ENCODE data around the gene NSDHL. TPM values are rescaled to one million over a fixed set of nuclear protein-coding genes. Genes with fewer than 3 reads are reported as not detected.

The NSDHL gene
- total RNA-seq, 1 experiment from 2014 or later, result 22.1 TPM

DNA sequence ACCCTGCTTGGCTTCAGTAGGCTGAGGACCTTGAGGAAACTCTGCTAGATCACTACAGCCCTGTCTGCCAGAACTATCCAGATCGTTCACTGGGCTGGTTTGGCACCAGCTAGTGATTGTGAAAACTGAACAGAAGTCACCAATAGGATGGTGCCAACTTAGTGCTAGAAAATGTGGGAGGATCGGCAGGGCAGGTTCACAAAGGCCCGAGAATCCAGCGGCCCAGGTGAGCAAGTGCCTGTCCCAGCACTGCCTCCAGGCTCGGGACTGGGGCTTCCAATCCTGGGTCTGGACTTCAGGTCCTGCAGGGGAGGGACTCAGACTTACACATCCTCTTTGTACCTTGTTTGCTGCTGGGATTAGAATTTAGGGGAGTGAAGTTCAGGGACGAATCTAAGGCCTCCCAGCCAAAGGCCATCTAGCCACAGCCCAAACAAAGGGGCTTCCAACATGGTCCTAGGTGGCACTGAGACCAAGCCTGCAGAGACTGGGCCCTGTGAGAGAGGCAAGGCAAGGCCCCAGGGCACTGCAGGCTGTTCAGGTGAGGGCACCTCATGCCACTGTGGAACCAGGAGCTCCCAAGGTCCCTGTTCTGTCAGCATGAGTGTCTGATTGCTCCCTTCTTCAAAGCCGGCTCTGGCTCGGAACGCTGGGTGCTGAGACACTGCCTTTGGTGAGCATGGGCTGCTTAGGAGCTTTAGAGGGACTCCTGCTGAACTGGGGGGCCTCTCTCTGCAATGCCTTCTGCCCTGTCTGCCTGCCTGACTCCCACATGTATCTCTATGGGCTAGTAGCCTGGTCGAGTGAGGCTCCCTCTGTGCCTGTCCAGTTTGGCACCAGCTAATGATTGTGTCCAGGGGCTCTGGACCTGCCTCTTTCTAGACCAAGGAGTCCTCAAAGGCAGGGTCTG lies 46.3 kb downstream of the NSDHL start:
- Histone ChIP-seq H3K27me3 (ENCODE audit: insufficient read depth, low read length) (no peaks in the 10 kb centered on the region), H3K4me2 (ENCODE audit: low read length) (no peak overlapping the region), H3K4me3 (replicated peaks in 1 of 2; ENCODE audit: low read depth in 1 of 2, low read length in 2 of 2) (no peak overlapping the region), H3K79me2 (ENCODE audit: insufficient read depth, low read length) (no peaks in the 10 kb centered on the region), H3K9me3 (ENCODE audit: control insufficient read depth in 1 of 2, insufficient read depth in 1 of 2, low read depth in 1 of 2, low read length in 2 of 2) (no peaks in the 10 kb centered on the region), H3K4me1 (ENCODE audit: control insufficient read depth in 1 of 2, insufficient read depth in 2 of 2, low read length in 2 of 2) (no peaks in the 10 kb centered on the region), H4K20me1 (ENCODE audit: insufficient read depth) (no peaks in the 10 kb centered on the region), H3K9me2 (ENCODE audit: insufficient read depth) (no peaks in the 10 kb centered on the region), H3K36me3 (ENCODE audit: control insufficient read depth in 1 of 2, insufficient read depth in 2 of 2, low read length in 2 of 2) (no peaks in the 10 kb centered on the region), H2AFZ (ENCODE audit: low read depth, low read length, poor library complexity, severe bottlenecking) (no peak overlapping the region), H3K27ac (ENCODE audit: low read depth, low read length) (no peak overlapping the region), H3K9ac (ENCODE audit: low read length) (no peak overlapping the region)
- no TSS peak for BruUV-seq (replicated peaks)
- CTCF ChIA-PET, result interaction anchor here (0.6 kb wide), 1 partner anchor 8 kb away, joined by 3 read pairs; no protein-coding TSS in a partner anchor
- RAD21 ChIA-PET (ENCODE audit: low non-redundant PET in 1 of 2, low total read pairs in 2 of 2, uncharacterized antibody in 2 of 2, unreplicated experiment in 2 of 2), result no interaction called here
- POLR2A ChIA-PET, result no interaction called here
- ATAC-seq (no peak), DNase-seq (ENCODE audit: low read depth, low spot score) (no peak)
- no peak for TF ChIP-seq RAD21 (IDR thresholded peaks at IDR 0.05; ENCODE audit: low read depth)
- intact Hi-C loops (cut with micrococcal nuclease), result no loop called here

DNA sequence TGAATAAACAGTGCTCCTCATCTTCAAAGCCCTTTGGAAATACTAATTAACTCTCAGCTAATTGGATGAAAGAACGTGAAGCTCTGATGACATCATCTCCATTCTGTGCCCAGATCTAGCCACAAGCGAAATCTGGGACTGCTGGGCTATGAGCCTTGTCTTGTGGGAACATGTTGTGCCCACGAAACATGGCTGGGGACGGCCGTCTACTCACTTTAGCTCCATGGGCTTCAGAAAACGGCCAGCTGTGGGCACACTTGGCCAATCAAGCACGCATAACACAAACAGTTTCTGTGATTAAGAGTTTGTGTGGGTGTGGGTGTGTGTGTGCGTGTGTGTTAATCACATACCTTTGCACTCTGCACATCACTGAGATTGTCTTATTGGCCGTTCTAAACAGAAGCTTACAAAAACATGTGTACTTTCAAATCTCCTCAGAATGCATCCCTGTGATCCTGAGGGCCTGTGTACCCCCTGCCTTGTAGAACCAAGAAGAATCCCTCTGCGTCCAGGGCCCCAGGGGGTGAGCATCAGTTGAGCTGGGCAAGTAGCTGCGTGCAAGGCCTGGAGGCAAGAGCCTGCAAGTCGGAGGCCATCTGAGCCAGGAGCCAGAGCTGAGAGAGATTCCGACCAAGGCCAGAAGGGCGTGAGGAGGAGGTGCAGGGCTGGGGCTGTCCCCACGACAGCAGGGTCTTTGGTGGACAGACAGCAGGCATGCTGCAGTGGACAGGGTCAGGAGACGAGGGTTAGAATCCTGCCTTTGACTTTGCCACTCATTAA lies 48.3 kb downstream of the NSDHL start:
- Histone ChIP-seq H3K9ac (ENCODE audit: low read length) (no peak overlapping the region), H3K27ac (ENCODE audit: low read depth, low read length) (no peak overlapping the region), H3K4me3 (replicated peaks in 1 of 2; ENCODE audit: low read depth in 1 of 2, low read length in 2 of 2) (no peak overlapping the region), H3K4me1 (ENCODE audit: control insufficient read depth in 1 of 2, insufficient read depth in 2 of 2, low read length in 2 of 2) (no peaks in the 10 kb centered on the region), H3K9me2 (ENCODE audit: insufficient read depth) (no peaks in the 10 kb centered on the region), H3K9me3 (ENCODE audit: control insufficient read depth in 1 of 2, insufficient read depth in 1 of 2, low read depth in 1 of 2, low read length in 2 of 2) (no peaks in the 10 kb centered on the region), H3K79me2 (ENCODE audit: insufficient read depth, low read length) (no peaks in the 10 kb centered on the region), H3K27me3 (ENCODE audit: insufficient read depth, low read length) (no peaks in the 10 kb centered on the region), H4K20me1 (ENCODE audit: insufficient read depth) (no peaks in the 10 kb centered on the region), H3K4me2 (ENCODE audit: low read length) (no peak overlapping the region), H3K36me3 (ENCODE audit: control insufficient read depth in 1 of 2, insufficient read depth in 2 of 2, low read length in 2 of 2) (no peaks in the 10 kb centered on the region), H2AFZ (ENCODE audit: low read depth, low read length, poor library complexity, severe bottlenecking) (no peak overlapping the region)
- RAD21 ChIA-PET (ENCODE audit: low non-redundant PET in 1 of 2, low total read pairs in 2 of 2, uncharacterized antibody in 2 of 2, unreplicated experiment in 2 of 2), result no interaction called here
- ATAC-seq, result no peak
- CTCF ChIA-PET, result no interaction called here
- intact Hi-C loops (cut with micrococcal nuclease), result no loop called here
- no peak for DNase-seq (ENCODE audit: low read depth, low spot score)
- POLR2A ChIA-PET, result no interaction called here
- no TSS peak for BruUV-seq (replicated peaks)
- TF ChIP-seq, protein P1, sequence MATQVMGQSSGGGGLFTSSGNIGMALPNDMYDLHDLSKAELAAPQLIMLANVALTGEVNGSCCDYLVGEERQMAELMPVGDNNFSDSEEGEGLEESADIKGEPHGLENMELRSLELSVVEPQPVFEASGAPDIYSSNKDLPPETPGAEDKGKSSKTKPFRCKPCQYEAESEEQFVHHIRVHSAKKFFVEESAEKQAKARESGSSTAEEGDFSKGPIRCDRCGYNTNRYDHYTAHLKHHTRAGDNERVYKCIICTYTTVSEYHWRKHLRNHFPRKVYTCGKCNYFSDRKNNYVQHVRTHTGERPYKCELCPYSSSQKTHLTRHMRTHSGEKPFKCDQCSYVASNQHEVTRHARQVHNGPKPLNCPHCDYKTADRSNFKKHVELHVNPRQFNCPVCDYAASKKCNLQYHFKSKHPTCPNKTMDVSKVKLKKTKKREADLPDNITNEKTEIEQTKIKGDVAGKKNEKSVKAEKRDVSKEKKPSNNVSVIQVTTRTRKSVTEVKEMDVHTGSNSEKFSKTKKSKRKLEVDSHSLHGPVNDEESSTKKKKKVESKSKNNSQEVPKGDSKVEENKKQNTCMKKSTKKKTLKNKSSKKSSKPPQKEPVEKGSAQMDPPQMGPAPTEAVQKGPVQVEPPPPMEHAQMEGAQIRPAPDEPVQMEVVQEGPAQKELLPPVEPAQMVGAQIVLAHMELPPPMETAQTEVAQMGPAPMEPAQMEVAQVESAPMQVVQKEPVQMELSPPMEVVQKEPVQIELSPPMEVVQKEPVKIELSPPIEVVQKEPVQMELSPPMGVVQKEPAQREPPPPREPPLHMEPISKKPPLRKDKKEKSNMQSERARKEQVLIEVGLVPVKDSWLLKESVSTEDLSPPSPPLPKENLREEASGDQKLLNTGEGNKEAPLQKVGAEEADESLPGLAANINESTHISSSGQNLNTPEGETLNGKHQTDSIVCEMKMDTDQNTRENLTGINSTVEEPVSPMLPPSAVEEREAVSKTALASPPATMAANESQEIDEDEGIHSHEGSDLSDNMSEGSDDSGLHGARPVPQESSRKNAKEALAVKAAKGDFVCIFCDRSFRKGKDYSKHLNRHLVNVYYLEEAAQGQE (IDR thresholded peaks at IDR 0.05; ENCODE audit: low read depth), result no peak
- TF ChIP-seq YY1 (IDR thresholded peaks at IDR 0.05; ENCODE audit: extremely low read depth, insufficient replicate concordance, low read depth, low read length) (no peak), CEBPB (IDR thresholded peaks at IDR 0.05; ENCODE audit: low read depth) (no peak), POLR2AphosphoS5 (IDR thresholded peaks at IDR 0.05; ENCODE audit: low read depth, low read length) (no peak), ELF1 (IDR thresholded peaks at IDR 0.05; ENCODE audit: borderline replicate concordance, low read depth) (no peak), SRF (IDR thresholded peaks at IDR 0.05; ENCODE audit: low read depth) (no peak), EZH2phosphoT487 (IDR thresholded peaks at IDR 0.05; ENCODE audit: borderline replicate concordance) (no peak)
- TF ChIP-seq, protein P2, sequence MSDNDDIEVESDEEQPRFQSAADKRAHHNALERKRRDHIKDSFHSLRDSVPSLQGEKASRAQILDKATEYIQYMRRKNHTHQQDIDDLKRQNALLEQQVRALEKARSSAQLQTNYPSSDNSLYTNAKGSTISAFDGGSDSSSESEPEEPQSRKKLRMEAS (IDR thresholded peaks at IDR 0.05), result no peak
- TF ChIP-seq, protein P3, sequence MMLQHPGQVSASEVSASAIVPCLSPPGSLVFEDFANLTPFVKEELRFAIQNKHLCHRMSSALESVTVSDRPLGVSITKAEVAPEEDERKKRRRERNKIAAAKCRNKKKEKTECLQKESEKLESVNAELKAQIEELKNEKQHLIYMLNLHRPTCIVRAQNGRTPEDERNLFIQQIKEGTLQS (IDR thresholded peaks at IDR 0.05), result no peak
- TF ChIP-seq, protein P4, sequence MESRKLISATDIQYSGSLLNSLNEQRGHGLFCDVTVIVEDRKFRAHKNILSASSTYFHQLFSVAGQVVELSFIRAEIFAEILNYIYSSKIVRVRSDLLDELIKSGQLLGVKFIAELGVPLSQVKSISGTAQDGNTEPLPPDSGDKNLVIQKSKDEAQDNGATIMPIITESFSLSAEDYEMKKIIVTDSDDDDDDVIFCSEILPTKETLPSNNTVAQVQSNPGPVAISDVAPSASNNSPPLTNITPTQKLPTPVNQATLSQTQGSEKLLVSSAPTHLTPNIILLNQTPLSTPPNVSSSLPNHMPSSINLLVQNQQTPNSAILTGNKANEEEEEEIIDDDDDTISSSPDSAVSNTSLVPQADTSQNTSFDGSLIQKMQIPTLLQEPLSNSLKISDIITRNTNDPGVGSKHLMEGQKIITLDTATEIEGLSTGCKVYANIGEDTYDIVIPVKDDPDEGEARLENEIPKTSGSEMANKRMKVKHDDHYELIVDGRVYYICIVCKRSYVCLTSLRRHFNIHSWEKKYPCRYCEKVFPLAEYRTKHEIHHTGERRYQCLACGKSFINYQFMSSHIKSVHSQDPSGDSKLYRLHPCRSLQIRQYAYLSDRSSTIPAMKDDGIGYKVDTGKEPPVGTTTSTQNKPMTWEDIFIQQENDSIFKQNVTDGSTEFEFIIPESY (IDR thresholded peaks at IDR 0.05; ENCODE audit: extremely low read depth, insufficient replicate concordance, low read length), result no peak
